ACC112 (cell line): ENCODE measurements around the gene SLC39A13.

Experiments used
- H2AFZ ChIP-seq: fragments of 200-600 bp; sonication (generic); one replicate; pipeline ENCODE4 v1.6.0; 2017; ENCODE audit warnings: antibody characterized with exemption, low read length; ENCODE audit not compliant: unreplicated experiment
- H3K27ac ChIP-seq: fragments of 200-600 bp; sonication (generic); 2 replicates; pipeline ENCODE4 v1.5.1; 2014; ENCODE audit warnings: low read depth, mild to moderate bottlenecking, antibody characterized with exemption, low read length, moderate library complexity
- H3K27me3 ChIP-seq: fragments of 200-600 bp; sonication (generic); 2 replicates; pipeline ENCODE4 v1.6.1; 2014; ENCODE audit warnings: mild to moderate bottlenecking, antibody characterized with exemption, low read length, moderate library complexity, mixed read lengths; ENCODE audit not compliant: insufficient read depth
- H3K36me3 ChIP-seq: fragments of 200-600 bp; sonication (generic); 2 replicates; pipeline ENCODE4 v1.6.1; 2016; ENCODE audit warnings: mild to moderate bottlenecking, antibody characterized with exemption, low read length, moderate library complexity, mixed read lengths; ENCODE audit not compliant: insufficient read depth
- H3K4me1 ChIP-seq: fragments of 200-600 bp; sonication (generic); one replicate; pipeline ENCODE4 v1.6.1; 2016; ENCODE audit warnings: low read length, mixed read lengths; ENCODE audit not compliant: insufficient read depth, unreplicated experiment, control insufficient read depth
- H3K4me3 ChIP-seq: fragments of 200-600 bp; sonication (generic); 2 replicates; pipeline ENCODE4 v1.5.1; 2014; ENCODE audit warnings: mild to moderate bottlenecking, low read depth, low read length
- H3K79me2 ChIP-seq: fragments of 200-600 bp; sonication (generic); one replicate; pipeline ENCODE4 v1.6.0; 2016; ENCODE audit warnings: low read length; ENCODE audit not compliant: control insufficient read depth, unreplicated experiment, insufficient read depth

SLC39A13 gene

DNA sequence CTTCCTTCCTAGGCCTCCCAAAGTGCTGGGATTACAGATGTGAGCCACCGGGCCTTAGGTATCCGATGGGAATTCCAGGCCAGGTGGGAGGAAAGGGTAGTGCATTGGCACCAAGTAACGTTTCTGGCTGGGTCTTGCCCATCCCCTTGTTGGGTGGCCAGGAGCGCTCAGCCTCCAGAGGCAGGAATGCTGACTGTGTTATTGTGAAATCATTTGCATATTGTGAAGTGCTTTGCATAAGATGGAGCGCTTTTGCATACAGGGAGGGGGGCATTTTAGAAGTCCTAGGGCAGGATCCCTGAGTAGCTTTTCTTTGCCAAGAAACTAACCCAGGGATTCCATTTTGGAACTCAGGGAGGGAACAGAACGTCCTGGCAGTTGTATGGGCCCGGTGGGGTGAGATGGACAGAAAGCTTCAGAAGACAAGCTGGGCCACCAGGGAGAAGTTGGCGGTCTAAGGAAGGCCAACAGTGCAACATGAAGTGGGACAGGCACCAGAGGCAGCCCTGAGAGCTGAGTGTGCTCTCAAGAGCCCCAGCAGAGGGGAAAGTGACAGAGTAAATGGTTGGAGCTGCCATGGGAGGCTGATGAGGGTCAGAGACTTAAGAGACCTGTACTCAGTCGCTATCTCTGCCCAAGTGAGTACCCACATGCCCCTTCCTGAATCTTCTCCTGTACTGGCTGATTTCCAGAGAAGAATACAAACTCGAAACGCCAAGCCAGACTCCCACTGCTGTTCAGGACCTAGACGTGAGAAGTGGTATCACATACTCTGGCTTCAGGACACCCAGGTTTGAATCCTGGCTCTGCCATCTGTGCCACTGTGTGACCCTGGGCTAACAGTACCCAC is 1.3 kb upstream of the SLC39A13 start:
- Histone ChIP-seq H3K4me1 (peaks cover 24% of the 10 kb centered on the region), H3K36me3 (no peaks in the 10 kb centered on the region), H3K27ac (peak overlapping the region; percentile 86), H2AFZ (peak overlapping the region; percentile 74), H3K79me2 (peaks cover 33% of the 10 kb centered on the region), H3K27me3 (no peaks in the 10 kb centered on the region), H3K4me3 (peak overlapping the region; percentile 77)

DNA sequence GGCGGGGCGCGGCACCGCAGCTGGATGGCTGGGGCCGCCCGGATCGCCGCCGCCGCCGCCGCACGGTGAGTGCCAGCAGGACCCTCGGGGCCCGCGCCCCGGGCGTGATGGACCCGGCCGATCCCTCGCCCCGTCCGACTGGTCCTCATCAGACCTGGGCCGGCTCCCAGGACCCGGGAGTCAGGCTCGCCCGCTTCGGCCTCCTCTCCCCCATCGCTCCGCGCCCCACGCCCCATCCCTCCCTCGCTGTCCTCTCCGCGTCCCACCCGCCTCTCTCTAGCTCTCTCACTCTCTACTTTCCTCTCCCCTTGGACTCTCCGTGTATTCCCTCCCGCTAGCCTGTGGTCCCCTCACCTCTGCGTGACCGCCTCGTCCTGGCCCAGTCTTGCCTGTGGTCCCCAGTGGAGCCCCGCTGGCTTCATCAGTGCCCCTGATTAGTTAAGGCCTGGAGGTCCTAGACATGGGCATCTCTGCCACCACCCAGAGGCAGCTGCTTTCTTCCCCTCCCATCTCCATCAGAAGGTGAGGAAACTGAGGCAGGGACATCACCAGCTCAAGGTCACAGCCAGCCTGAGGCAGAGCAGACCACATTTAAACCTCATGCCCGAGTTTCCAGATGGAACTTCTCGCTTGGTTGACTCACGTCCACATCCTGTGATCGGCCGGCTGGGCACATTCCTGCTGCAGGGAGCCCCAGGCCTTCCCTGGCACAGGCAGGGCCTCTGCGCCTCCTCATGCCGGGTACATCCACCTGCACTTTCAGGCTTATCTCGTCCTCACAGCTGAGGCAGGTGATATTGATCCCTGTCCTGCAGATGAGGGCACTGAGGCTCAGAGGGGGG is 429 bp downstream of the SLC39A13 start:
- Histone ChIP-seq H3K4me3 (peak overlapping the region; percentile 91), H3K79me2 (peaks cover 37% of the 10 kb centered on the region), H3K27ac (peak overlapping the region; percentile 80), H3K36me3 (no peaks in the 10 kb centered on the region), H3K27me3 (no peaks in the 10 kb centered on the region), H2AFZ (peak overlapping the region; percentile 34), H3K4me1 (peaks cover 31% of the 10 kb centered on the region)

DNA sequence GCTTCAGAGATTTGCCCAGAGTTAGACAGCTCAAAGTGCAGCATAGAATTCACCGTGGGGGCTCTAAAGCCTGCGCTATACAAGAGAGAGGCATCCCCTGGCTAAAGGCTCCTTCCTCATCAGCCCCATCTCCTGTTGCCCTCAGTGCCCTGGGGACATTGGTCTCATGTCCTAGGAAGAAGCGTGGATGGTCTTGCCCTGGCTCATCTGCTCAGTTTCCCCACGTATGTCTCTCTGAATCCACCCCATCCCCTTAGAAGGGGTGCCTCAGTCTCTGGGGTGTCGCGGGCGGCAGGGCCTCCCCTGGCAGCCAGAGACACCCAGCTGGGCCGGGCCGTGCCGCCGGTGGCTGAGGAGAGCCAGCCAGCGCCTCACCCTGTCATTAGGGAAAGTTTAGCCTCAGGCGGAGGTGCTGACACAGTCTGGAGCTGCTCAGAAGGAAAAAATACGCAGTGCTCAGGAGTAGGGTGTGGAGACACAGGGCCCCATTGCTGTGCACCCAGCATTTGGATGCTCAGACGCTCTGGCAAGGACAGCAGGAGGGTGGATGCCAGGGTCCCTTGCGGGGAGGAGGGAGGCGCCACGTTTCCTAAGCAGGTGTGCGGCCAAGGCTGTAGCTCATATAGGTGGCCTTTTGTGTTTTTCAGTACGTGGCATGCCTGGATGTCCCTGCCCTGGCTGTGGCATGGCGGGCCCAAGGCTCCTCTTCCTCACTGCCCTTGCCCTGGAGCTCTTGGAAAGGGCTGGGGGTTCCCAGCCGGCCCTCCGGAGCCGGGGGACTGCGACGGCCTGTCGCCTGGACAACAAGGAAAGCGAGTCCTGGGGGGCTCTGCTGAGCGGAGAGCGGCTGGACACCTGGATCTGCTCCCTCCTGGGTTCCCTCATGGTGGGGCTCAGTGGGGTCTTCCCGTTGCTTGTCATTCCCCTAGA is 1.3 kb downstream of the SLC39A13 start:
- H2AFZ ChIP-seq: no peak overlapping the region
- H3K27ac ChIP-seq: peak overlapping the region; percentile 80
- H3K79me2 ChIP-seq: peaks cover 37% of the 10 kb centered on the region
- H3K36me3 ChIP-seq: peaks cover 4% of the 10 kb centered on the region; the same call in 1 of the 2 replicates
- peaks cover 40% of the 10 kb centered on the region for H3K4me1 ChIP-seq
- peak overlapping the region; percentile 91 for H3K4me3 ChIP-seq
- H3K27me3 ChIP-seq: no peaks in the 10 kb centered on the region

DNA sequence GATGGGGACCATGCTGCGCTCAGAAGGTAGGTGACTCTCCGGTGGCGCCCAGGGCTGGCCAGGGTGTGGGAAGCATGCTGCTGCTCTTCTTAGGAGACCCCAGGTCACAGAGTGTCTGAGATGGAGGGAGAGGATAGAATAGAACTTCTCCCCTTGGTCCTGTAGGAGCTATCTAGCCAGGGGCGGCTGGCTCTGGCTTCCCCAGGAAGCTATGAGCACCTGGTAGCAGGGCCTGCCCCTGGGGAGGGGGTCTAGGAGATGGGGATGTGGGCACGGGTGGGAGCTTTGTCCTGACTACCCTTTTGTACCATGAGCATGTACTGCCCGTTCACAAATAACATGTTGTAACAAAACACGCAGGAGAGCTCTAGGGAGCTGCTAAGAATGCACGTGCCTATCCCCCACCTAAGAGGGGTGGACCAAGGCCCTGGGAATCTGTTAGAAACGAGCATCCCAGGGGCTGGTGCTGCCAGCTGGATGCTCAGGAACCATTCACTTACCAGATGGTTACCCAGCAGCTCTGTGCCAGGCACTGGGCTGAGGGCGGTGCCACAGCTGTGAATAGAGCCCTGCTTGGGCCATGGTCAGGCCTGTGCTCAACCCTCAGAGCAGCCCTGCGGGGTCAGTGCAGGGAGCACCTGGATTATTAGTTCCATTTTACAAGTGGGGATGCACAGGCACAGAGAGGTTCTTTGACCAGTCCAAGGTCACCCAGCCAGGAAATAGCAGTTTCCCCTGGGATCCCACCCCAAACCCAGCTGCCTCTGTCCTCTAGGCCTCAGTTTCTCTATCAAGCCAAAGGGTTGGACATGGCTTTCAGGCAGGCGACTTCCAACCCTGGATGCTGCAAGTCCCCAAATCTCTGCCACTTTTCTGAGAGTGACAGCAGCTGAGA is 2.2 kb downstream of the SLC39A13 start:
- Histone ChIP-seq H2AFZ (no peak overlapping the region), H3K36me3 (peaks cover 4% of the 10 kb centered on the region; the same call in 1 of the 2 replicates), H3K4me3 (peak overlapping the region; percentile 91), H3K27ac (no peak overlapping the region), H3K79me2 (peaks cover 37% of the 10 kb centered on the region), H3K27me3 (no peaks in the 10 kb centered on the region), H3K4me1 (peaks cover 49% of the 10 kb centered on the region)

DNA sequence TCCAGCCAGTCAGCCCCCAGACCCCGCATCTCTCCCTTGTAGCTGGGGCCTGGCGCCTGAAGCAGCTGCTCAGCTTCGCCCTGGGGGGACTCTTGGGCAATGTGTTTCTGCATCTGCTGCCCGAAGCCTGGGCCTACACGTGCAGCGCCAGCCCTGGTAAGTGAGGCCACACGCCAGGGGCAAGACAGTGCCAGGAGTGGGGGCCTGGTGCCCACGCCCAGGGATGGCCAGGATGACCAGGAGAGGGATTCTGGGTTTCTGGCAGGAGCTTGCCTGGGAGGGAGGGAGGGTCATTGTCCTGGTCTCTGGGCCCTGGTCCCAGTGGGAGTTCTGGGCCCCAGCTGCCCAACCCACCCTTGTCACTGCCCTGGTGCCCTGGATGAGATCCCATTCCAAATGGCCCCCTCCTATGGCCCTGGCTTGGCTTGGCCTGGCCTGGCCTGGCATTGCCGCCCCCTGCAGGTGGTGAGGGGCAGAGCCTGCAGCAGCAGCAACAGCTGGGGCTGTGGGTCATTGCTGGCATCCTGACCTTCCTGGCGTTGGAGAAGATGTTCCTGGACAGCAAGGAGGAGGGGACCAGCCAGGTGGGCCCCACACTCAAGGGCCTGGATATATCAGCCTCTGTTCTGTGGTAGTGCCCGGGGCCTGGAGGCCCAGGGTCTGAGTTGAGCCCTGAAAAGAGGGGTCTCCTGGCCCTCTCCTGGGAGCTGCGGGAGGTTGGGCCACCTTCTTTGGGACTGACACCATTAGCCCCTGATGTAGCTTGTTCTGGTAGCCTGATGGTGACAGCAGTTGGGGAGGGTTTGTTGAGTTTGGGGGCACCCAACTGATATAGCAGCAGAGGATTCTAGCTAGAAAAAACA is 3.7 kb downstream of the SLC39A13 start:
- Histone ChIP-seq H3K36me3 (peaks cover 4% of the 10 kb centered on the region; the same call in 1 of the 2 replicates), H2AFZ (no peak overlapping the region), H3K4me1 (peaks cover 53% of the 10 kb centered on the region), H3K79me2 (peaks cover 37% of the 10 kb centered on the region), H3K27me3 (no peaks in the 10 kb centered on the region), H3K4me3 (no peak overlapping the region), H3K27ac (no peak overlapping the region)

DNA sequence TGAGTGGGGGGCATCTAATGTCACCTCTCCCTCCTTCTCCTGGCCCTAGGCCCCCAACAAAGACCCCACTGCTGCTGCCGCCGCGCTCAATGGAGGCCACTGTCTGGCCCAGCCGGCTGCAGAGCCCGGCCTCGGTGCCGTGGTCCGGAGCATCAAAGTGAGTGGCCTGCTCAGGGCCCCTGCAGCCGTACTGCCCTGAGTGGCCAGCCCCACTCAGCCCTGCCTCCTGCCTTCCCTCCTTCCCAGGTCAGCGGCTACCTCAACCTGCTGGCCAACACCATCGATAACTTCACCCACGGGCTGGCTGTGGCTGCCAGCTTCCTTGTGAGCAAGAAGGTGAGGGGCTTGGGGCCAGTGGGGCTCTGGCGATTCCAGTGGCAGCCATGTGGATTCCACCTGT is 5.0 kb downstream of the SLC39A13 start:
- Histone ChIP-seq H3K79me2 (peaks cover 37% of the 10 kb centered on the region), H3K27ac (peak overlapping the region; percentile 74), H3K4me1 (peaks cover 51% of the 10 kb centered on the region), H3K27me3 (no peaks in the 10 kb centered on the region), H2AFZ (no peak overlapping the region), H3K4me3 (peak overlapping the region; percentile 6; the same call in 1 of the 2 replicates), H3K36me3 (peaks cover 4% of the 10 kb centered on the region; the same call in 1 of the 2 replicates)

DNA sequence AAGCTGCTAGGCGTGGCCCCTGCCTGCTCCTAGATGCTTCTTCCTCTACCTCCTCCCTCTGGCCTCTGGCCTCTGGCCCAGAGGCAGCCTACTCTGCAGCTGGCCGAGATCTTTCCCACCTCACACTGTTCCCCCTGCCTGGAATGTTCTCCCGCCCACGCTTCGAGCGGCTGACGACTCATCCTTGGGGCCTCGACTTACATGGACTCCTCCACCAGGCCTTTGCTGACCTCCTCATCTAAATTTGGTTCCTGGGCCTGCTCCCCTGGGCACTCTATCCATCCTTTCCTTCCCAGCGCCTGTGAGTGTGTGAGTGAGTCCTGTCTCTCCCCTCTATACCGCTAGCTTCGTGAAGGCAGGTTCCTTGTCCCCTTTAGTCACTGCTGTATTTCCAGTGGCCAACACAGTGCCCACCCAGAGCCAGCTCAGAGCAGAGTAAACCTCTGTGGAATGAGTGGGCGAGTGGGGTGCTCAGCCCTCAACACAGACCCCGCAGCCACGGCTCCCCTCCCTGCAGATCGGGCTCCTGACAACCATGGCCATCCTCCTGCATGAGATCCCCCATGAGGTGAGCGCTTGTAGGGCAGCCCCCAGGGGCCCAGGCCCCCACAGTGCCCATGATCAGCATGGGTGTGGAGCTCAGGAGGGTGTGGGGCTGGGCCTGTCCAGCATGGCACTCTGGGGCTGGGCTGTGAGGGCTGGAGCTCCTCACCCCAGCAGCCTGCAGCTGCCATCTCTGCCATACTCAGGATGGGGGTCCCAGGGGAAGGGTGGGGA is 5.7 kb downstream of the SLC39A13 start:
- H3K79me2 ChIP-seq: peaks cover 31% of the 10 kb centered on the region
- no peak overlapping the region for H2AFZ ChIP-seq
- H3K4me3 ChIP-seq: peak overlapping the region; percentile 6; the same call in 1 of the 2 replicates
- peaks cover 51% of the 10 kb centered on the region for H3K4me1 ChIP-seq
- peak overlapping the region; percentile 74 for H3K27ac ChIP-seq
- peaks cover 6% of the 10 kb centered on the region; the same call in 1 of the 2 replicates for H3K36me3 ChIP-seq
- no peaks in the 10 kb centered on the region for H3K27me3 ChIP-seq

DNA sequence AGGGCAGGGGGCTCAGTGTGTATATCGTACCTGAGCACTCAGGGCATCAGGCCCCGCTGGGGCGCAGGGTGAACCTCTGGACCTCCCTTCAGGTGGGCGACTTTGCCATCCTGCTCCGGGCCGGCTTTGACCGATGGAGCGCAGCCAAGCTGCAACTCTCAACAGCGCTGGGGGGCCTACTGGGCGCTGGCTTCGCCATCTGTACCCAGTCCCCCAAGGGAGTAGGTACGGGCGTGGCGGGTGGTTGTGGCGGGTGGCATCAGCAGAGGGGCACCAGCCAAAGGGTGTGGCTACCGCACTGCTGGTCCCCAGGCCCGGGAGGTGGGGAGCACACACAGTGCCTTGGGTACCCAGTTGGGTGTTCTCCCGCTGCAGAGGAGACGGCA is 6.3 kb downstream of the SLC39A13 start:
- Histone ChIP-seq H3K4me1 (peaks cover 51% of the 10 kb centered on the region), H3K27me3 (no peaks in the 10 kb centered on the region), H2AFZ (no peak overlapping the region), H3K4me3 (no peak overlapping the region), H3K36me3 (peaks cover 9% of the 10 kb centered on the region; the same call in 1 of the 2 replicates), H3K79me2 (peaks cover 25% of the 10 kb centered on the region), H3K27ac (peak overlapping the region; percentile 74)
